Measurements from ENCODE around the gene ALPG. TPM values are rescaled to one million over a fixed set of nuclear protein-coding genes. Genes with fewer than 3 reads are reported as not detected.
"Not testable (repeated sequence)": the region's sequence is repeated elsewhere in the genome, so short reads cannot be mapped to it uniquely, and the experiment has no call there.

The ALPG gene
- total RNA-seq, 2 experiments from 2014 or later: not detected

GRCh38 chr2:232389327-232389726 lies 17.3 kb upstream of the ALPG start:
- ATAC-seq: no peak
- CTCF ChIA-PET: no interaction called here
- no peaks in the 10 kb centered on the region for H3K4me1 Mint-ChIP-seq (ENCODE audit: low read depth)

DNA sequence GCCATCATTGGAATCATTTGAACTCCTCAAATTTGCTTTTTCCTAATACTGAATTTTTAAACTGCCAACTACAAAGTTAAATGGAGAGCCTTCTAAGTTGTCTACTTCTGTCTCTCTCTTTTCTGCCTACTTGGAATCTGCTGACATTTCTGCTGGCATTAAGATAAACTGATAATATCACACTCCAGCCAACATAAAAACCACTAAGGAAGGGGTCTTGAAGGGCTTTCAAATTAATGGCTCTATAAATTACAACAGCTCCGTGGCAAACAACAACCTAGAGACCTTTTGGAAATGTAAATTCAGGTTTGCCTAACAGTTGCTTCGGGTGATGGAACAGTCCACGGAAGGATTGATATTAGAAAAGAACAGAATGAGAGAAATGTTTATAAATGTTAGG lies 16.0 kb upstream of the ALPG start:
- H3K4me3 Mint-ChIP-seq: no peak overlapping the region
- H3K9me3 Mint-ChIP-seq: no peaks in the 10 kb centered on the region
- TF ChIP-seq, protein P1, sequence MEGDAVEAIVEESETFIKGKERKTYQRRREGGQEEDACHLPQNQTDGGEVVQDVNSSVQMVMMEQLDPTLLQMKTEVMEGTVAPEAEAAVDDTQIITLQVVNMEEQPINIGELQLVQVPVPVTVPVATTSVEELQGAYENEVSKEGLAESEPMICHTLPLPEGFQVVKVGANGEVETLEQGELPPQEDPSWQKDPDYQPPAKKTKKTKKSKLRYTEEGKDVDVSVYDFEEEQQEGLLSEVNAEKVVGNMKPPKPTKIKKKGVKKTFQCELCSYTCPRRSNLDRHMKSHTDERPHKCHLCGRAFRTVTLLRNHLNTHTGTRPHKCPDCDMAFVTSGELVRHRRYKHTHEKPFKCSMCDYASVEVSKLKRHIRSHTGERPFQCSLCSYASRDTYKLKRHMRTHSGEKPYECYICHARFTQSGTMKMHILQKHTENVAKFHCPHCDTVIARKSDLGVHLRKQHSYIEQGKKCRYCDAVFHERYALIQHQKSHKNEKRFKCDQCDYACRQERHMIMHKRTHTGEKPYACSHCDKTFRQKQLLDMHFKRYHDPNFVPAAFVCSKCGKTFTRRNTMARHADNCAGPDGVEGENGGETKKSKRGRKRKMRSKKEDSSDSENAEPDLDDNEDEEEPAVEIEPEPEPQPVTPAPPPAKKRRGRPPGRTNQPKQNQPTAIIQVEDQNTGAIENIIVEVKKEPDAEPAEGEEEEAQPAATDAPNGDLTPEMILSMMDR (IDR thresholded peaks at IDR 0.05): no peak
- no peak overlapping the region for H3K27ac Mint-ChIP-seq
- no peaks in the 10 kb centered on the region for H3K36me3 Mint-ChIP-seq (ENCODE audit: low read depth)
- DNase-seq (no peak), ATAC-seq (no peak)
- ChIA-PET POLR2A (no interaction called here), CTCF (interaction anchor here (0.8 to 1.3 kb wide), 2 partner anchors 36 to 55 kb away, joined by 3 to 4 read pairs; no protein-coding TSS in a partner anchor)
- H3K4me1 Mint-ChIP-seq (ENCODE audit: low read depth): no peaks in the 10 kb centered on the region
- intact Hi-C loops (cut with micrococcal nuclease): no loop called here
- peaks cover 29% of the 10 kb centered on the region for H3K27me3 Mint-ChIP-seq

More at GRCh38 chr2:232389327-232389726, 17.3 kb upstream of the ALPG start:
- intact Hi-C loops (cut with micrococcal nuclease): no loop called here
- TF ChIP-seq, protein P1 (IDR thresholded peaks at IDR 0.05): no peak
- H3K36me3 Mint-ChIP-seq (ENCODE audit: low read depth): no peaks in the 10 kb centered on the region
- no peak overlapping the region for H3K4me3 Mint-ChIP-seq
- H3K27ac Mint-ChIP-seq: no peak overlapping the region
- DNase-seq: no peak
- POLR2A ChIA-PET: no interaction called here
- H3K9me3 Mint-ChIP-seq: no peaks in the 10 kb centered on the region
- H3K27me3 Mint-ChIP-seq: peaks cover 40% of the 10 kb centered on the region

- intact Hi-C loops (cut with micrococcal nuclease): no loop called here
- POLR2A ChIA-PET: no interaction called here
Observed at GRCh38 chr2:232393556-232393955, 13.1 kb upstream of the ALPG start.

GRCh38 chr2:232394431-232394830 lies 12.2 kb upstream of the ALPG start:
- CTCF ChIA-PET; POLR2A ChIA-PET; H3K4me1 Mint-ChIP-seq (ENCODE audit: low read depth); H3K9me3 Mint-ChIP-seq; H3K4me3 Mint-ChIP-seq; ATAC-seq; intact Hi-C loops (cut with micrococcal nuclease); H3K27ac Mint-ChIP-seq; DNase-seq; H3K36me3 Mint-ChIP-seq (ENCODE audit: low read depth): not testable (repeated sequence)
- H3K27me3 Mint-ChIP-seq: peaks cover 16% of the 10 kb centered on the region

More at GRCh38 chr2:232393556-232393955, 13.1 kb upstream of the ALPG start:
- ATAC-seq (no peak), DNase-seq (no peak)
- no peaks in the 10 kb centered on the region for H3K4me1 Mint-ChIP-seq (ENCODE audit: low read depth)
- CTCF ChIA-PET: no interaction called here
- no peaks in the 10 kb centered on the region for H3K36me3 Mint-ChIP-seq (ENCODE audit: low read depth)
- no peaks in the 10 kb centered on the region for H3K9me3 Mint-ChIP-seq
- TF ChIP-seq, protein P1 (IDR thresholded peaks at IDR 0.05): no peak
- no peak overlapping the region for H3K4me3 Mint-ChIP-seq
- peaks cover 17% of the 10 kb centered on the region for H3K27me3 Mint-ChIP-seq
- H3K27ac Mint-ChIP-seq: no peak overlapping the region

DNA sequence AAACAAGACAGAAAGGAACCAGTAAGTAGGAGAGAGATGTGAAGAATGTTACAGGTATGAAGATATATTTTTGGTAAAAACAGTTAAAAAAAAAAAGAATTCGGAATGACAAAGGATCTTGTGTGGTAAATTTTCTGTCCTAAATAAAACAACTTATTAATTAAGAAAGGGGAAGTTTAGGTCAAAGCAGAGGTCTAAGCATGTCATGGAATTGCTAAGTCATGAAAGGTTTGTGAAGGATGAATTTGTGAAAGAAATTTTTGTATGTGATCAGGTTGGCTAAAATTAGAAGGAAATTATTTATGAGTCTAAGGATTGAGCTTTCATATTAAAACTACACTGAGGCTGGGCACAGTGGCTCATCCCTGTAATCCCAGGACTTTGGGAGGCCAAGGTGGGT lies 11.1 kb upstream of the ALPG start:
- intact Hi-C loops (cut with micrococcal nuclease): no loop called here
- TF ChIP-seq, protein P1 (IDR thresholded peaks at IDR 0.05): no peak
- Mint-ChIP-seq H3K27me3 (peaks cover 14% of the 10 kb centered on the region), H3K4me3 (no peak overlapping the region), H3K9me3 (no peaks in the 10 kb centered on the region), H3K36me3 (ENCODE audit: low read depth) (no peaks in the 10 kb centered on the region), H3K4me1 (ENCODE audit: low read depth) (no peaks in the 10 kb centered on the region), H3K27ac (no peak overlapping the region)
- CTCF ChIA-PET: no interaction called here
- POLR2A ChIA-PET: no interaction called here
- no peak for DNase-seq
- no peak for ATAC-seq

DNA sequence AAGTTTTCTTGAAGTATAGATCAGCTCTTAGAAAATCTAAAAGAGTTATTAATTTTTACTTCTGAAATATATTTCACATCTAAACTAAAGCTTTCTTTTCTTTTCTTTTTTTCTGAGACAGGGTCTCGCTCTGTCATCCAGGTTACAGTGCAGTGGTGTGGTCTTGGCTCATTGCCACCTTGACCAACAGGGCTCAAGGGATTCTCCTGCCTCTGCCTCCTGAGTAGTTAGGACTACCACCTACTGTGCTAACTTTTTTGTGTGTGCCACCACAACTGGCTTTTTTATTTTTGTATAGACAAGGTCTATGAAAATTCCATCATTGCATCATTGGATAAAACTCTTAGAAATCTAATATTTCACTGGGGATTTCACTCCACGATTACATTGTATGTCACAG lies 10.0 kb upstream of the ALPG start:
- ATAC-seq: no peak
- H3K27ac Mint-ChIP-seq: no peak overlapping the region
- no peak overlapping the region for H3K4me3 Mint-ChIP-seq
- intact Hi-C loops (cut with micrococcal nuclease): no loop called here
- H3K36me3 Mint-ChIP-seq (ENCODE audit: low read depth): no peaks in the 10 kb centered on the region
- POLR2A ChIA-PET: no interaction called here
- H3K27me3 Mint-ChIP-seq: peaks cover 10% of the 10 kb centered on the region
- no peaks in the 10 kb centered on the region for H3K4me1 Mint-ChIP-seq (ENCODE audit: low read depth)
- CTCF ChIA-PET: no interaction called here
- TF ChIP-seq, protein P1 (IDR thresholded peaks at IDR 0.05): no peak
- H3K9me3 Mint-ChIP-seq: no peaks in the 10 kb centered on the region
- DNase-seq: no peak
